ENCODE measurements around the gene ASS1.
A peak's percentile ranks its signal among the peaks of the same experiment; 100 is the strongest.

ASS1 gene

GRCh38 chr9:130437011-130437789 lies 7.6 kb upstream of the ASS1 start:
- DNase-seq: no peak

GRCh38 chr9:130438382-130438981 lies 6.3 kb upstream of the ASS1 start:
- DNase-seq: no peak

GRCh38 chr9:130441031-130441430 lies 3.7 kb upstream of the ASS1 start:
- no peak for DNase-seq

GRCh38 chr9:130442746-130443455 lies 1.9 kb upstream of the ASS1 start:
- no peak for DNase-seq

- no peak for DNase-seq
Observed at GRCh38 chr9:130443456-130443801, 1.3 kb upstream of the ASS1 start.

GRCh38 chr9:130443840-130444492 lies 795 bp upstream of the ASS1 start:
- no peak for DNase-seq

- DNase-seq: peak; percentile 20
Observed at GRCh38 chr9:130445268-130445983, 665 bp downstream of the ASS1 start.

GRCh38 chr9:130446101-130446861 lies 1.5 kb downstream of the ASS1 start:
- DNase-seq: peak; percentile 70

- no peak for DNase-seq
Observed at GRCh38 chr9:130447193-130447816, 2.5 kb downstream of the ASS1 start.

GRCh38 chr9:130448035-130448624 lies 3.4 kb downstream of the ASS1 start:
- no peak for DNase-seq

- no peak for DNase-seq
Observed at GRCh38 chr9:130448771-130449603, 4.2 kb downstream of the ASS1 start.

- no peak for DNase-seq
Observed at GRCh38 chr9:130450344-130451003, 5.7 kb downstream of the ASS1 start.

GRCh38 chr9:130451004-130451390 lies 6.2 kb downstream of the ASS1 start:
- no peak for DNase-seq

- peak; percentile 93 for DNase-seq
Observed at GRCh38 chr9:130451509-130452388, 7.0 kb downstream of the ASS1 start.

GRCh38 chr9:130452835-130453234 lies 8.1 kb downstream of the ASS1 start:
- no peak for DNase-seq

- DNase-seq: peak; percentile 28
Observed at GRCh38 chr9:130453487-130453886, 8.7 kb downstream of the ASS1 start.

- DNase-seq: no peak
Observed at GRCh38 chr9:130454096-130454811, 9.5 kb downstream of the ASS1 start.

GRCh38 chr9:130454812-130455325 lies 10.1 kb downstream of the ASS1 start:
- no peak for DNase-seq

Data from kidney glomerular epithelial cell (primary cell).